ENCODE measurements around the gene NUP160. TPM values are rescaled to one million over a fixed set of nuclear protein-coding genes. Genes with fewer than 3 reads are reported as not detected.

NUP160 gene
- total and polyA plus RNA-seq, 2 of the 4 experiments (the other 2 are of a cell fraction): 12.5 to 35.0 TPM

GRCh38 chr11:47778878-47779483 is 69.2 kb downstream of the NUP160 start:
- H3K27ac ChIP-seq (ENCODE audit: insufficient read depth, low read length): no peak overlapping the region
- H4K8ac ChIP-seq (ENCODE audit: low read depth in 2 of 2, low read length in 2 of 2): no peak overlapping the region
- no peak for TF ChIP-seq RFX5 (IDR thresholded peaks at IDR 0.05; ENCODE audit: low read depth, low read length)
- TF ChIP-seq USF2 (IDR thresholded peaks at IDR 0.05; ENCODE audit: low read depth, low read length): no peak
- no peak for TF ChIP-seq MAFK (IDR thresholded peaks at IDR 0.05; ENCODE audit: low read depth, low read length)
- no peak for TF ChIP-seq NFE2L2 (IDR thresholded peaks at IDR 0.05; ENCODE audit: low read depth, low read length)
- TF ChIP-seq CTCF (conservative IDR thresholded peaks at IDR 0.05; ENCODE audit: low read depth, low read length): no peak
- no peak for TF ChIP-seq CHD1 (IDR thresholded peaks at IDR 0.05; ENCODE audit: low read depth, low read length)
- TF ChIP-seq MAZ (IDR thresholded peaks at IDR 0.05; ENCODE audit: borderline replicate concordance, low read depth, low read length): no peak
- no peak for TF ChIP-seq SMC3 (IDR thresholded peaks at IDR 0.05; ENCODE audit: low read depth, low read length)
- no peak for TF ChIP-seq POLR2A (IDR thresholded peaks at IDR 0.05; ENCODE audit: low read depth, low read length)
- no peak for TF ChIP-seq RCOR1 (IDR thresholded peaks at IDR 0.05; ENCODE audit: insufficient replicate concordance, low read length)
- no peak overlapping the region for H3K4me2 ChIP-seq (ENCODE audit: low read depth, low read length)
- H2BK5ac ChIP-seq (ENCODE audit: low read depth, low read length, poor library complexity, severe bottlenecking): no peak overlapping the region
- WGBS, 2 experiments (ENCODE audit: extremely low coverage in 2 of 2, insufficient read length in 1 of 2): 100% methylated on average over 1 of the region's 7 CpGs; no CpG with 5 or more reads in 1 of the 2 experiments
- no peak overlapping the region for H3K56ac ChIP-seq (ENCODE audit: extremely low read depth, insufficient read depth, low read length)
- no peaks in the 10 kb centered on the region for H3K79me1 ChIP-seq (ENCODE audit: low read depth in 1 of 2, low read length in 2 of 2)
- H2AK9ac ChIP-seq (replicated peaks; ENCODE audit: low read depth, low read length, poor library complexity): no peak overlapping the region
- H4K5ac ChIP-seq (ENCODE audit: low read depth, low read length): no peak overlapping the region
- H3K4me1 ChIP-seq (ENCODE audit: control insufficient read depth, insufficient read depth, low read length): no peaks in the 10 kb centered on the region
- BruUV-seq (replicated peaks): no TSS peak
- no peak overlapping the region for H2BK20ac ChIP-seq (ENCODE audit: low read depth, low read length)
- no peak overlapping the region for H3K14ac ChIP-seq (replicated peaks; ENCODE audit: low read depth, low read length)
- dilution Hi-C loops (cut with HindIII; ENCODE audit: low sequenced_read_pairs, unreplicated experiment) (no loop called here), intact Hi-C loops (cut with micrococcal nuclease) (no loop called here), in situ Hi-C loops (cut with MboI; ENCODE audit: low sequenced_read_pairs) (no loop called here)
- no peak overlapping the region for H2AK5ac ChIP-seq (ENCODE audit: low read depth, low read length)
- no peak overlapping the region for H3K18ac ChIP-seq (ENCODE audit: low read depth, low read length)
- no peak overlapping the region for H3K4me3 ChIP-seq (ENCODE audit: insufficient read depth, low read depth, low read length)
- POLR2A ChIA-PET (ENCODE audit: unreplicated experiment): no interaction called here
- no peak overlapping the region for H2BK120ac ChIP-seq (ENCODE audit: low read depth, low read length)
- no peak for ATAC-seq (ENCODE audit: low read depth)
- CTCF ChIA-PET: no interaction called here
- no peaks in the 10 kb centered on the region for H4K20me1 ChIP-seq (ENCODE audit: insufficient read depth, low read length)
- DNase-seq: no peak
- no peaks in the 10 kb centered on the region for H3K27me3 ChIP-seq (ENCODE audit: control insufficient read depth, insufficient read depth, low read length)
- H3K9me1 ChIP-seq (ENCODE audit: insufficient read depth, low read length): peaks cover 2% of the 10 kb centered on the region; the same call in 1 of the 2 replicates
- no peak overlapping the region for H4K91ac ChIP-seq (ENCODE audit: insufficient read depth, low read depth, low read length)
- H2BK15ac ChIP-seq (ENCODE audit: low read depth, low read length): no peak overlapping the region
- H3K9me3 ChIP-seq (ENCODE audit: control insufficient read depth, insufficient read depth, low read length): no peaks in the 10 kb centered on the region
- H2AFZ ChIP-seq (replicated peaks; ENCODE audit: low read length, poor library complexity): no peak overlapping the region
- H3K23ac ChIP-seq (ENCODE audit: low read depth, low read length): no peak overlapping the region
- H3K9ac ChIP-seq (ENCODE audit: low read depth, low read length): no peak overlapping the region
- peaks cover 36% of the 10 kb centered on the region for H3K36me3 ChIP-seq (ENCODE audit: control insufficient read depth, insufficient read depth, low read length)
- H3K4ac ChIP-seq (ENCODE audit: low read depth, low read length): no peak overlapping the region
